Embryonic facial prominence (tissue), 1 donor: ENCODE results near the gene TRMT11.
A peak's percentile ranks its signal among the peaks of the same experiment; 100 is the strongest.
"Not testable (repeated sequence)": the region's sequence is repeated elsewhere in the genome, so short reads cannot be mapped to it uniquely, and the experiment has no call there.

Experiments
- DNase-seq: peaks from one replicate; pipeline ENCODE4 v3.0.0-alpha.2; 2016; ENCODE audit errors: extremely low spot score

The TRMT11 gene

DNA sequence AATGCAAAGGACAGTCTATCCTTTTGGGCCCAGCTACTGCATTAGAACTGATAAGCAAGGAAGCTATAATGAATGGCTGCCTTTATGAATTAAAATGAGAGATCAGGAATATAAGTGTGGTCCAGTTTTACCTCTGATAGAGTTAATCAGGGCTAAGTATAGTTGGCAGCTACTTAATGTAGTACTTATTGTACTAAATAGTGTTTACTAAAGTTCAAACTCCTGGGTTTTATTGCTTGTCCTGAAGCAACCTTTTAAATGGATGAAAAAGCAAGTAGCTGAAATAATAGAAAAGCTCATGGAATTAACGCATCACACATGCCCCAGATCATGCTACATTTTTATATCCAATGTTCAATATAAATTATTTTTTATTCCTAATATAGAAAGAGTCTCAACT lies 5.3 kb downstream of the TRMT11 start:
- DNase-seq: no peak

DNA sequence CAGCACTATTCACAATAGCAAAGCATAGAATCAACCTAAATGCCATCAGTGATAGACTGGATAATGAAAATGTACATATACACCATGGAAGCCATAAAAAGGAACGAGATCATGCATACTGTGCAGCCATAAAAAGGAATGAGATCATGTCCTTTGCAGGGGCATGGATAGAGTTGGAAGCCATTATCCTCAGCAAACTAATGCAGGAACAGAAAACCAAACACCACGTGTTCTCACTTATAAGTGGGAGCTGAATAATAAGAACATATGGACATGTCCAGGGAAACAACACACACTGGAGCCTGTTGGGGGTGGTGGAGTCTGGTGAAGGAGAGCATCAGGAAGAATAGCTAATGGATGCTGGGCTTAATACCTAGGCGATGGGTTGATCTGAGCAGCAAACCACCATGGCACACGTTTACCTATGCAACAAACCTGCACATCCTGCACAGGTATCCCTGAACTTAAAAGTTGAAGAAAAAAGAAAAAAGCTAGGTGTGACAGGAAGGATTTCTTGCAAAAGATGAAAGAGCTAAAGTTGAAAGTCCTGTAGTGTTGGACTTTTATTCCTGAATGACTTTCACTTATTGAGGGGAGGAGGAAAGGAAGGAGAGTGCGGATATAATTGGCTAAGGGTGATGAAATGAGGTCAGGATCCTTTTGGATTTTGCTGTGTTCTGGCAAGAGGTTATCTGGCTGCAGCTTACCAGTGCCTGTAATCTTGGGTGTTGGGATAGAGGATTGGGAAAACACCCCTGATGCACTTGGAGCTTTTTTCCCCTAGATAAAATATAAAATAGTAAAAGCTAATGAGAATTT lies 8.5 kb downstream of the TRMT11 start:
- DNase-seq: no peak

DNA sequence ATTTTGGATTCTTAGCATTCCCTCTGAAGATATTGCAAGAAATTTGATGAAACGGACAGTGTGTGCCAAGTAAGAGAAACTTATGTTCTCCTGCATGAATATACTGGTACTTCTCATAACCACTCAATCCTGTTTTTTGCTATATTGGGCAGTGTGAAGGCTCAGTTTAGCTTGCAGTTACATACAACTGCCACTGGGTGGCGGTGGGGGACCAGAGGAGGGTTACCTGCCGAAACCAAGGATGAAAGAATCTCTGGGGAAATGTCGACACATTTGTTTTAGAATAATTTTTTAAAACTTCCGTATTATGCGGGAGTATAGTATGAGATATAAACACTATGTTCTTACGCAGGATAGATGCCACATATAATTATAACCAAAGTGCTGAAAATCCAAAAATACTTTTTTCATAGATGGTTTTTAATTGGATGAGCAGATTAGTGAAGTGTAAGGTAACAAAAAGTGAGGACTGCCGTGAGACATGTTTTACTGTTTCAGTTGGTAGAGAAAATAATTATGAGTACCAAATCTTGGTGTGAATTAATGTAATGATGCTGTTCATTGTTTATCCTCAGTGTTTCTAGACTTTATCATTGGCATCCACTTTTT lies 9.7 kb downstream of the TRMT11 start:
- DNase-seq: peak; percentile 28

GRCh38 chr6:126002755-126003679 lies 16.7 kb downstream of the TRMT11 start:
- no peak for DNase-seq

DNA sequence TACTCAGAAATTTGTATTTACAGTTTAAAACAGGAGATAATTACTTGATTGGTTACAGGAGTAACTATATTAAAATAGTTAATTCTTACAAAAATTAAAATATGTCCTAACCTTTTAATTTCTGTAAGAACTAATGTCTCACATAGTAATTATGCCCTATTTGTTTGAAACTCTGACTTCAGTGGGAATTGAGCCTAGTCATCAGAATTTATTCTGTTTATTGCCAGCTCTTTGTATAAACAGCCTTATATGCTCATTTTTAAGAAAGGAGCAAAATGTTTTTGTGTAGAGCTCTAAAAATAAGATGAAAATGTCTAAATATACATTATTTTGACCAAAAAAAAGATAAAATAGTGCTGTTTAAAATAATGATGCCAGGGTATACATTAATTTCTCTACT lies 21.5 kb downstream of the TRMT11 start:
- no peak for DNase-seq

- no peak for DNase-seq
Measured at GRCh38 chr6:126010040-126010439, 23.7 kb downstream of the TRMT11 start.

DNA sequence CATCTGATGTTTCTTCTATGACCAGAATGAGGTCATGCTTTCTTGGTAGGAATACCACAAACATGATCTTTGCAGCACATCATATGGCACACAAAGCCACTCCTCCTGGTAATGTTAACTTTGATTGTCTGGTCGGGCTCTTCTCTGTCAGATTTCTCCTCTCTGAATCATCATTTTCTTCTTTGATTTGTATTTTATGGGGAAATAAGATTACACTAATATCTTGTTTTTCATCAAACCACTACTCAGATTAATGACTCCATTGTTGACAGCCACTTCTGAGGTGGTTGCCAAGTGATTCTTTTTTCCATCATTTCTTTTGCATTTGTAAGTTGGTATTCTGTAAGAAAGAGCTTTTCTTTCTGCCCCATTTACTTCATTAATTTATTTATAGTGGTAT lies 29.5 kb downstream of the TRMT11 start:
- no peak for DNase-seq

- no peak for DNase-seq
Measured at GRCh38 chr6:126016591-126016990, 30.3 kb downstream of the TRMT11 start.

DNA sequence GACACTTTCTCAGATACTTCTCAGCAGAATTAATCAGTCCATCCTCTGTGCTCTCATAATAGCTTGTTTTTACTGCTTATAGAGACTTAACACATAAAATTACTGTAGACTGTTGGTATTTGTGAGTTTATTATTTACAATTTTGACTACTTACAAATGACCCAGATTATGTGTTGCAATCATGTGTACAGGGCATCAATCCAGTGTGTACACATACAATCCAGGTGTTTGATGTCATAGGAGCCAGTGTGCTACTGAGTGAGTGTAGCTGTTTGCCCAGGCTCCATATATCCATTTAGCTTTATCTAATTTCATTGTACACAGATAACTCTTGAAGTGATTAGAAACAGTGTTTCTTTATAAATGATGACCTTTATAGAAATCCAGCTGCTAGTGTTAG lies 31.3 kb downstream of the TRMT11 start:
- DNase-seq: no peak

DNA sequence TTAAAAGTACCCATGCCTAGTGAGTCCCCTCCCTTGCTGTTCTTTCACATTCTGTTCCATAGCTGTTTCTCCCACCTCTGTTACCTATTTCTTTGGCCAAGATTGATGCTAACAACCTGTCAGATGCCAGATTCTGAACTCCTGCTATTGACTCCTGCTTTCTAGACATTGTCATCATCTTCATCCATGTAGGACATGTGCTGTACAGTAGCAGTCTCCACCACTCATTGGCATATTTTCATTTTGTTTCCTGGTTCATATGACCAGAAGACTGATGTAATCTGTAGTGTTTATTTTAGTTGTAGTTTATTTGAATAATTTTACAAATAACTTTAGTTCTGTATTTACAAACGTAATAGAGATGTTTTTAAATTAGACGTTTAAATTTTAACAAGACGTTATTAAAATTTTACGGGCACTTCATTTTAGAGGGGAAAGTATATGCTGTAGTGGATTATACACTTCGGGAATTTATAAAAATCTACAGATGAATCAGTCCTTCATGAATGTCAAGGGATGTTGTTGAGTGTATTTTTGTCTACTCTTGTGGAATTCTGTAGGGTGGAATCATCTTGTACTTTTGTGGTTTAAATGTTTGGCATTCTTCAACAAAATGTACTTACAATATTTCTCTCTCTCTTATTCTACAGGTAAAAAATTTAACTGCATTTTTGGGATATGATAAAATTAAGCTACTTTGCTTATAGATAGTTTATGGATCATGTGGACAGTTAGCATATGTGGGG lies 34.1 kb downstream of the TRMT11 start:
- DNase-seq: no peak

- not testable (repeated sequence) for DNase-seq
Measured at GRCh38 chr6:126023474-126023873, 37.1 kb downstream of the TRMT11 start.

- no peak for DNase-seq
Measured at GRCh38 chr6:126026001-126026400, 39.7 kb downstream of the TRMT11 start.

GRCh38 chr6:126027601-126028000 lies 41.3 kb downstream of the TRMT11 start:
- no peak for DNase-seq

- no peak for DNase-seq
Measured at GRCh38 chr6:126030045-126030444, 43.7 kb downstream of the TRMT11 start.

DNA sequence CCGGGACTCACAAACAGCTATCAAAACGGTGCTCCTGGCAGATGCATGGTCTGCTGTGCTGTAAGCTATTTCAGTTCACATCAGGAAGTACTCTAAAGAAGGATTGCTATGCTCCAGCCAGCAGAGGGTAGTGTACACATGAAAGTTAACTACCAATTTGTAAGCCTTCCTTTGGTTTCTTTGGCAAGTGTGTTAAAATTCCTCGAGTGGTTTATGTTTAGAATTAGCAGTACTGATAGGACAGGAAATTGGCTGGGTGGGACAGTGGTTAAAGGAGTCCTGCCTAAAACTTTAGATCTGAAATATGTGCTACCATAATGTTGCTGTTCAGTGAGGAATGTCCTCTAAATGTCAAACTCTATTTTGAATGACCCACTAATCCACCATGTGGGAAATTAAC lies 47.4 kb downstream of the TRMT11 start:
- DNase-seq: peak; percentile 76

GRCh38 chr6:126034656-126035055 lies 48.3 kb downstream of the TRMT11 start:
- DNase-seq: no peak

GRCh38 chr6:126035764-126036163 lies 49.4 kb downstream of the TRMT11 start:
- DNase-seq: no peak

DNA sequence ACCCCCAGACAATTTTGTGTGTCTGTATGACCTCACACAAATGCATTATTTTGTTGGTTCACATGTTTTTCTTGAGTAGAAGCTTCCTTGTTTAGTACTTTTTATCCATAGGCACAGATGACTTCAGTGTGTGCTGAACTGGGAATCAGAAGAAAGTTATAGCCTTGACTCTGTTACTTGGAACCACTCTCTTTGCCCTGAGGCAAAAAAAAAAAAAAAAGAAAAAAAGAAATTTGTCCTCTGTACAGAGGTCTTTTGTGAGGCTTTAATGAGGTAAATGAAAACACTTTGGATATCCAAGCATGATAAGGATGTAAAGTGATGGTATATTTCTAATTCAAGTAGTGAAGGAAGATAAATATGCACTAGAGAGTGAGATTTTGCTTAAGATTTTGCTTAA lies 51.9 kb downstream of the TRMT11 start:
- no peak for DNase-seq

DNA sequence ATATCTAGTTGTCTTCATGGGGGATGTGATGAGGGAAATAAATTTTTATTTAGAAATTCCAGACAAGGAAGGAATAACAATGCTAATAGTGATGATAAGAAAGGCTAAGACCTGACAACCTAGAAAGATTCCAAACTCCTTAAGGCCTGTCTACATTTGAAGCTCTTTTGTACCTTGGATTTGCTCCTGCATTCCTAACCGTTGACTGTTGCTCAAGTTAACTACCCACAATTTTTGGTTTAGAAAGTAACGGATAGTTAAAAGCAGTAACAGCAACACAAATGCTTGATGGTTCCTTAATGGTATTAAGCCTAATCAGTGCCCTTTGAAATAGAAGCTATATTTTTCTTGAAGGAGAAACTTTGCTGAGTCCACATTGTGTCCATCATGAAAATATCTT lies 52.9 kb downstream of the TRMT11 start:
- no peak for DNase-seq

DNA sequence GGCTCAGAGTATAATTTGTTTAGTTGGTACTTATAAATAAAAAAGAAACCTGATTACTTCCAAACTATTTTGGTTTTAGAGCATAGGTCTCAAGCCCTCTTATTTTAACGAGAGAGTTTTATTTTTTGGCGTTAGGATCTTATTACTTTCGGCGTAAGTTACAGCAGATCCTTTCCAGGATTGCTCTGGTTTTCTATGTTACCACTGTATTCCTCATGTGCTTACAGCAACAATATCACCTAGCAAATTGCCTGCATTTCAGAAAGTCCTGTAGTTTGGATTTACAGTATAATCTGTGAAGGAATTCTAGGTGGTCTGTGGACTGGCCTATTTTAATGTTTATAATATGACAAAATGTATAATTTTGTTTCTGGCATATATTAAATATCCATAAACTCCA lies 54.1 kb downstream of the TRMT11 start:
- no peak for DNase-seq

DNA sequence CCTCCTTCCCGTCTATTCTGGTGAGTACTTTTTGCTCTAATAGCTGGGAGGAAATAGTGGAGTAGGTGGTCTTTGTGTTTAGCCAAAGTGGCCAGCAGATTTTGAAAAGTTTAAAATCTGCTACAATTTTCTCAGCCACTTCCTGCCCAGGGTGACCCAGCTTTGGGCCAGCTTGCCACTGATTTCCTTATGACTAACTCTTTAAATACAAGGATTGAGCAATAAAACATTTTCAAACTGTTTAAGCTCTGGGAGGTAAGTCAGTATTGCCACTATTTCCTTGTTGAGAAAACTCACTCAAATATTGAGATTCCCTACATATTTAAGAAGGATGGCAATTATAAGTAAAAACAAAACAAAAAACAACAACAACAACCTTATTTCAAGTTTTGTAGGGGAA lies 54.5 kb downstream of the TRMT11 start:
- no peak for DNase-seq

DNA sequence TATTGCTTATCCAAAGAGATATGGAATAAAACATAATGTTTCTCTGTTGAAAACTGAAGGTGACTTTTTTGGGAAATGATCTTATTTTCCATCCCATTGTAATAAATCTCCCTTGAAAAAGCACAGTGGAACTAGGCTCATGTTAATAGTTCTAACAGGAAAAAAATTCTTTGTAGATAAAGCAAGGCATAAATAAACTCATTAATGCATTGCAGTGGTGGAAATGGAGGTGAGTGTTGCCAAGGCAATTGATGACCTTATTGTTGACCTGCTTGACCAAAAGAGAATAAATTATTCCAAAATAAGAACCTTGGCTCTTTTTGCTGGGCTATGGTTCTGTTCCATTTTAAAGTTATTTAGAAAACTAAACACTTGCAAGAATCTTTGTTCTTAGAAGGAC lies 55.2 kb downstream of the TRMT11 start:
- DNase-seq: no peak
